PC-9 (cell line): Measurements from ENCODE around the gene COPS2. TPM values are rescaled to one million over a fixed set of nuclear protein-coding genes. Genes with fewer than 3 reads are reported as not detected.

Experiments
- BruUV-seq: library from RNA; stranded (reverse); fragments of 400-500 nt; replicated peaks from 2 replicates; lab custom pipeline; 2021; lab: Mats Ljungman, UMichigan
- CTCF ChIA-PET: fragments of 300-600 bp; sonication (Branson Sonifier 250); formaldehyde crosslinking; loops from one replicate; lab custom pipeline; 2022; ENCODE audit warnings: antibody characterized with exemption; lab: Charles Lee
- POLR2A ChIA-PET: fragments of 300-600 bp; sonication (Branson Sonifier 250); formaldehyde crosslinking; loops from one replicate; lab custom pipeline; 2022; ENCODE audit warnings: antibody characterized with exemption; ENCODE audit not compliant: unreplicated experiment; lab: Charles Lee
- DNase-seq, 2 experiments: peaks; one replicate each; pipeline versions ENCODE4 v3.0.0 to v3.0.0-alpha.2; 2015 to 2022; ENCODE audit warnings: mixed read lengths in 1 of 2
- H2AFZ ChIP-seq: fragments of 200-600 bp; sonication (generic); 2 replicates; pipeline ENCODE4 v1.8.1; 2017; ENCODE audit warnings: antibody characterized with exemption
- H3F3A ChIP-seq: fragments of 200-600 bp; sonication (generic); 2 replicates; pipeline ENCODE4 v1.8.1; 2017; ENCODE audit warnings: antibody characterized with exemption, mild to moderate bottlenecking, low read depth; ENCODE audit not compliant: insufficient read depth
- H3K27ac ChIP-seq: fragments of 200-600 bp; sonication (generic); 2 replicates; pipeline ENCODE4 v1.6.1; 2016; ENCODE audit warnings: mixed run types
- H3K27me3 ChIP-seq: fragments of 200-600 bp; sonication (generic); 2 replicates; pipeline ENCODE4 v1.6.1; 2016; ENCODE audit warnings: low read depth, mixed run types; ENCODE audit not compliant: insufficient read depth
- H3K36me3 ChIP-seq: fragments of 200-600 bp; sonication (generic); 2 replicates; pipeline ENCODE4 v1.6.1; 2016; ENCODE audit warnings: low read depth, mixed run types
- H3K4me1 ChIP-seq: fragments of 200-600 bp; sonication (generic); replicated peaks from 2 replicates; pipeline ENCODE4 v1.6.1; 2016; ENCODE audit warnings: mixed run types; ENCODE audit not compliant: insufficient read depth
- H3K4me2 ChIP-seq: fragments of 200-600 bp; sonication (generic); 2 replicates; pipeline ENCODE4 v1.6.1; 2017; ENCODE audit warnings: mixed run types
- H3K4me3 ChIP-seq: fragments of 200-600 bp; sonication (generic); 2 replicates; pipeline ENCODE4 v1.6.1; 2016; ENCODE audit warnings: mixed run types
- H3K79me2 ChIP-seq: fragments of 200-600 bp; sonication (generic); 2 replicates; pipeline ENCODE4 v1.6.1; 2017; ENCODE audit warnings: low read depth, mixed run types
- H3K9me2 ChIP-seq: fragments of 200-600 bp; sonication (generic); 2 replicates; pipeline ENCODE4 v1.8.1; 2017; ENCODE audit warnings: mild to moderate bottlenecking; ENCODE audit not compliant: insufficient read depth
- H3K9me3 ChIP-seq: fragments of 200-600 bp; sonication (generic); 2 replicates; pipeline ENCODE4 v1.8.1; 2016; ENCODE audit warnings: low read depth; ENCODE audit not compliant: insufficient read depth
- H4K20me1 ChIP-seq: fragments of 200-600 bp; sonication (generic); 2 replicates; pipeline ENCODE4 v1.8.1; 2017; ENCODE audit not compliant: insufficient read depth
- CTCF ChIP-seq: fragments of 200-600 bp; sonication (generic); conservative IDR thresholded peaks from 2 replicates; pipeline ENCODE4 v1.6.1; 2017; ENCODE audit warnings: mixed run types, antibody characterized with exemption, mild to moderate bottlenecking, moderate library complexity
- EZH2 ChIP-seq: fragments of 200-600 bp; sonication (generic); IDR thresholded peaks from 2 replicates; pipeline ENCODE4 v1.8.0; 2017; ENCODE audit warnings: antibody characterized with exemption, low read depth
- intact Hi-C: fragments of 100-400 bp; cut with micrococcal nuclease; formaldehyde crosslinking; loops from one replicate; pipeline ENCODE4 v1.10.0; 2022; ENCODE audit not compliant: unreplicated experiment
- total RNA-seq: library from RNA; stranded (reverse); gene quantifications from 2 replicates; pipeline ENCODE4 v1.2.3, GENCODE V29; 2021

The COPS2 gene
- total RNA-seq, 1 experiment from 2014 or later, result 71.8 TPM

- CTCF ChIA-PET, result interaction anchor here (0.9 to 1.3 kb wide), 2 partner anchors 14 to 110 kb away, joined by 4 to 5 read pairs; partner anchors contain the start of genes GALK2 and SECISBP2L
- Histone ChIP-seq H3K27ac (0 out of 2 replicates have a peak overlapping the region, but pooled peaks have one; percentile 17), H2AFZ (peak overlapping the region; percentile 97), H3K9me3 (no peaks in the 10 kb centered on the region), H3K79me2 (peaks cover 58% of the 10 kb centered on the region), H3K4me3 (peak overlapping the region; percentile 81), H3K36me3 (no peaks in the 10 kb centered on the region; the same call in 1 of the 2 replicates), H3K9me2 (no peaks in the 10 kb centered on the region), H3K4me2 (peak overlapping the region; percentile 92), H4K20me1 (peaks cover 13% of the 10 kb centered on the region), H3F3A (peaks cover 7% of the 10 kb centered on the region), H3K27me3 (no peaks in the 10 kb centered on the region), H3K4me1 (peaks cover 29% of the 10 kb centered on the region)
- no peak for DNase-seq
- BruUV-seq, result TSS peak; percentile 58
- POLR2A ChIA-PET, result interaction anchor here (0.7 to 1.1 kb wide), 3 partner anchors 12 to 229 kb away, joined by 3 to 6 read pairs (median 3); partner anchors contain the start of gene GALK2
- intact Hi-C loops, result loop anchor here (1.0 to 10.0 kb wide), 3 partner anchors 14 to 469 kb away; partner anchors contain the start of genes DTWD1, FAM227B, GALK2 and SECISBP2L
- TF ChIP-seq CTCF, result no peak
- no peak for TF ChIP-seq EZH2
Measured at GRCh38 chr15:49155834-49156627, 632 bp upstream of the COPS2 start.

GRCh38 chr15:49154799-49155109 is 645 bp downstream of the COPS2 start:
- H3K36me3 ChIP-seq, result no peaks in the 10 kb centered on the region; the same call in 1 of the 2 replicates
- peaks cover 17% of the 10 kb centered on the region for H4K20me1 ChIP-seq
- DNase-seq, result no peak
- intact Hi-C loops, result loop anchor here (1.0 to 10.0 kb wide), 3 partner anchors 16 to 470 kb away; partner anchors contain the start of genes DTWD1, FAM227B, GALK2 and SECISBP2L
- H2AFZ ChIP-seq, result peak overlapping the region; percentile 97
- no TSS peak for BruUV-seq
- H3K4me1 ChIP-seq, result peaks cover 29% of the 10 kb centered on the region
- H3K4me2 ChIP-seq, result peak overlapping the region; percentile 92
- peaks cover 69% of the 10 kb centered on the region for H3K79me2 ChIP-seq
- ChIA-PET POLR2A (interaction anchor here (0.5 kb wide), 1 partner anchor 17 kb away, joined by 3 read pairs; no protein-coding TSS in a partner anchor), CTCF (interaction anchor here (1.3 kb wide), 1 partner anchor 15 kb away, joined by 4 read pairs; the partner anchor contains the start of gene GALK2)
- H3K27ac ChIP-seq, result peak overlapping the region; percentile 62
- no peaks in the 10 kb centered on the region for H3K9me2 ChIP-seq
- peak overlapping the region; percentile 81 for H3K4me3 ChIP-seq
- H3K27me3 ChIP-seq, result no peaks in the 10 kb centered on the region
- TF ChIP-seq EZH2 (no peak), CTCF (no peak)
- no peaks in the 10 kb centered on the region for H3K9me3 ChIP-seq
- peaks cover 7% of the 10 kb centered on the region for H3F3A ChIP-seq

GRCh38 chr15:49154359-49154758 is 1.0 kb downstream of the COPS2 start:
- H4K20me1 ChIP-seq, result peaks cover 17% of the 10 kb centered on the region
- H3K27me3 ChIP-seq, result no peaks in the 10 kb centered on the region
- no peaks in the 10 kb centered on the region for H3K9me3 ChIP-seq
- peaks cover 29% of the 10 kb centered on the region for H3K4me1 ChIP-seq
- H2AFZ ChIP-seq, result no peak overlapping the region
- peak overlapping the region; percentile 81 for H3K4me3 ChIP-seq
- peak overlapping the region; percentile 62 for H3K27ac ChIP-seq
- no peak for DNase-seq
- no peaks in the 10 kb centered on the region for H3K9me2 ChIP-seq
- peaks cover 7% of the 10 kb centered on the region for H3F3A ChIP-seq
- intact Hi-C loops, result loop anchor here (10.0 kb wide), 1 partner anchor 470 kb away; the partner anchor contains the start of genes DTWD1 and FAM227B
- POLR2A ChIA-PET, result interaction anchor here (0.5 kb wide), 1 partner anchor 17 kb away, joined by 3 read pairs; no protein-coding TSS in a partner anchor
- no TSS peak for BruUV-seq
- TF ChIP-seq EZH2, result no peak
- no peak for TF ChIP-seq CTCF
- H3K4me2 ChIP-seq, result peak overlapping the region; percentile 92
- H3K36me3 ChIP-seq, result no peaks in the 10 kb centered on the region; the same call in 1 of the 2 replicates
- peaks cover 73% of the 10 kb centered on the region for H3K79me2 ChIP-seq
- CTCF ChIA-PET, result no interaction called here
